GM12891 (cell line): ENCODE results near the gene SLC2A10.

Experiments used
- PAX5 ChIP-seq: IDR thresholded peaks from 2 replicates; pipeline ENCODE4 v1.6.1; 2011; ENCODE audit warnings: low read length, moderate library complexity, mild to moderate bottlenecking; ENCODE audit not compliant: insufficient read depth, severe bottlenecking
- POLR2A ChIP-seq: IDR thresholded peaks from 2 replicates; pipeline ENCODE4 v1.6.1; 2011; ENCODE audit warnings: low read depth, low read length, control low read depth
- POLR2AphosphoS5 ChIP-seq: IDR thresholded peaks from 2 replicates; pipeline ENCODE4 v1.6.1; 2011; ENCODE audit warnings: low read depth, low read length, control low read depth
- SPI1 ChIP-seq: IDR thresholded peaks from 2 replicates; pipeline ENCODE4 v1.6.1; 2011; ENCODE audit warnings: low read depth, low read length, control low read depth
- TAF1 ChIP-seq: IDR thresholded peaks from 2 replicates; pipeline ENCODE4 v1.6.1; 2011; ENCODE audit warnings: low read depth, low read length, control low read depth

- TF ChIP-seq POLR2AphosphoS5 (no peak), POLR2A (no peak), SPI1 (no peak), TAF1 (no peak), PAX5 (no peak)
Measured at GRCh38 chr20:46731770-46732169, 22.3 kb downstream of the SLC2A10 start.
